Left ventricle myocardium superior (tissue), 1 donor: ENCODE results near the gene FAM83E. TPM values are rescaled to one million over a fixed set of nuclear protein-coding genes. Genes with fewer than 3 reads are reported as not detected.

Source experiments
- ATAC-seq: fragments of 200-7000 bp; cut with Tn5 transposase; one replicate; pipeline ENCODE4 v1.9.1; 2020; ENCODE audit warnings: mild to moderate bottlenecking, moderate library complexity
- DNase-seq: peaks from one replicate; pipeline ENCODE4 v3.0.0-alpha.2; 2020
- intact Hi-C: fragments of 100-400 bp; cut with micrococcal nuclease; formaldehyde crosslinking; loops from one replicate; pipeline ENCODE4 v1.11.0; 2022
- total RNA-seq: library from RNA; stranded (reverse); fragmentation: NEBNext Ultra II Directional; extraction: Animal tissue kit (Norgen Biotek cat#: 25700); gene quantifications from one replicate; pipeline ENCODE4 v1.2.1, GENCODE V29; 2021
- donor health status: DM: no; HTN: yes; CAD: no; lungs with severe emphysema.

The FAM83E gene
- total RNA-seq, 1 donor from 2014 or later, result not detected

DNA sequence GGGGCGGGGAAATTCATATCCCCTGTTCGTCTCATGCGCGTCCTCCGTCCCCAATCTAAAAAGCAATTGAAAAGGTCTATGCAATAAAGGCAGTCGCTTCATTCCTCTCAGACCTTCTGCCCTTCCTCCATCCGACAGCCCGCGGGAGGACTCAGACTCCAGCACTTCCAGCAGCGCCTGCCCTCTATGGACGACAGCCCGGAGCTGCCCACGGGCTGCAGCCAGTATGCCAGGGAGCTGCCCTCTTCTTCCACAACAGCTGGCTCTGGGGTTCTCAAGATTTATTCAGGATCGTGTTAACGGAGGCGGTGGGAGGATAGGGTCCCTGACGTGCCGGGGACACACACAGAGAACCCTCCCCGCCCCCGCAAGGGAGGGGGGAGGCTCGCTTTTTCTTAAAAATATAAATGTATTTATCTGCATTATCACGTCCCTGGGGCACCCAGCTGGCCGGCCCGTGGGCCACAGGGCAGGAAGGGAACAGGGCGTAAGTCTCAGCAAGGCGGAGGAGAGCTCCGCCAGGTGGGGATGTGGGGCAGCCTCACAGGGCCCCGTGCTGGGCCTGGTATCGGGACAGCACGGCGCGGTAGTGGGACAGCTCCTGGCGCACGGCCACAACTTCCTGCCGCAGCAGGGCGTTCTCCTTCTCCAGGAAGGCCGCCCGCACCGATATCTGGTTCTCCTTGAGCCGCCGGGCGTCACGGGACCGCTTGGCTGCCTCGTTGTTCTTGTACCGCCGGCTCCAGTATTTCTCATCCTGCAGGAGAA, 15.6 kb upstream of the FAM83E start:
- ATAC-seq (peak; percentile 24), DNase-seq (peak; percentile 90)
- intact Hi-C loops, result no loop called here

DNA sequence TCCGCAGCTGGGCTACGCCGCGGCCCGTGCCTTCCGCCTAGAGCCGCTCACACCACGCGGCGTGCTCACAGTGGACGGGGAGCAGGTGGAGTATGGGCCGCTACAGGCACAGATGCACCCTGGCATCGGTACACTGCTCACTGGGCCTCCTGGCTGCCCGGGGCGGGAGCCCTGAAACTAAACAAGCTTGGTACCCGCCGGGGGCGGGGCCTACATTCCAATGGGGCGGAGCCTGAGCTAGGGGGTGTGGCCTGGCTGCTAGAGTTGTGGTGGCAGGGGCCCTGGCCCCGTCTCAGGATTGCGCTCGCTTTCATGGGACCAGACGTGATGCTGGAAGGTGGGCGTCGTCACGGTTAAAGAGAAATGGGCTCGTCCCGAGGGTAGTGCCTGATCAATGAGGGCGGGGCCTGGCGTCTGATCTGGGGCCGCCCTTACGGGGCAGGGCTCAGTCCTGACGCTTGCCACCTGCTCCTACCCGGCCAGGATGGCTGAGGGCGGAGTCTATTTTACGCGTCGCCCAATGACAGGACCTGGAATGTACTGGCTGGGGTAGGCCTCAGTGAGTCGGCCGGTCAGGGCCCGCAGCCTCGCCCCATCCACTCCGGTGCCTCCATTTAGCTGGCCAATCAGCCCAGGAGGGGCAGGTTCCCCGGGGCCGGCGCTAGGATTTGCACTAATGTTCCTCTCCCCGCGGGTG, 14.9 kb upstream of the FAM83E start:
- ATAC-seq (peak; percentile 14), DNase-seq (peak; percentile 70)
- intact Hi-C loops, result no loop called here

DNA sequence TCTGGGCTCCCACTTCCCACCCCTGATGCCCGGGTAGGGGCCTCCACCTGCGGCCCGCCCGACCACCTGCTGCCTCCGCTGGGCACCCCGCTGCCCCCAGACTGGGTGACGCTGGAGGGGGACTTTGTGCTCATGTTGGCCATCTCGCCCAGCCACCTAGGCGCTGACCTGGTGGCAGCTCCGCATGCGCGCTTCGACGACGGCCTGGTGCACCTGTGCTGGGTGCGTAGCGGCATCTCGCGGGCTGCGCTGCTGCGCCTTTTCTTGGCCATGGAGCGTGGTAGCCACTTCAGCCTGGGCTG, 14.4 kb upstream of the FAM83E start:
- DNase-seq, result no peak
- intact Hi-C loops, result no loop called here
- no peak for ATAC-seq

DNA sequence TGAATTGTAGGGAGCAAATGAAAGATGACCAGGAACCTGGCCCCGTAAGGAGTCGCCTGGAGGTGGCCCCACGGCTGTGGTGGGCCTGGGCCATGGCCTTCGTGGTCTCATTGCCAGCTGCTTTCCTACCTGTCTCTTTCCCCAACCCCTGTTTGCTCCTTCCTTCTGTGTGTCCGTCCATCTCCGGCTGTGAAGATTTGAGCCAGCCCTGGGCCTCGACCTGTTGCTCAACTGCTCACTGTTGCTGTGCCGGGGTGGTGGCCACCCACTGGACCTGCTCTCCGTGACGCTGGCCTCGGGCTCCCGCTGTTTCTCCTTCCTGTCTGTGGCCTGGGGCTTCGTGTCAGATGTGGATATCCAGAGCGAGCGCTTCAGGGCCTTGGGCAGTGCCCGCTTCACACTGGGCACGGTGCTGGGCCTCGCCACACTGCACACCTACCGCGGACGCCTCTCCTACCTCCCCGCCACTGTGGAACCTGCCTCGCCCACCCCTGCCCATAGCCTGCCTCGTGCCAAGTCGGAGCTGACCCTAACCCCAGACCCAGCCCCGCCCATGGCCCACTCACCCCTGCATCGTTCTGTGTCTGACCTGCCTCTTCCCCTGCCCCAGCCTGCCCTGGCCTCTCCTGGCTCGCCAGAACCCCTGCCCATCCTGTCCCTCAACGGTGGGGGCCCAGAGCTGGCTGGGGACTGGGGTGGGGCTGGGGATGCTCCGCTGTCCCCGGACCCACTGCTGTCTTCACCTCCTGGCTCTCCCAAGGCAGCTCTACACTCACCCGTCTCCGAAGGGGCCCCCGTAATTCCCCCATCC, 13.8 kb upstream of the FAM83E start:
- DNase-seq, result no peak
- intact Hi-C loops, result no loop called here
- ATAC-seq, result no peak

DNA sequence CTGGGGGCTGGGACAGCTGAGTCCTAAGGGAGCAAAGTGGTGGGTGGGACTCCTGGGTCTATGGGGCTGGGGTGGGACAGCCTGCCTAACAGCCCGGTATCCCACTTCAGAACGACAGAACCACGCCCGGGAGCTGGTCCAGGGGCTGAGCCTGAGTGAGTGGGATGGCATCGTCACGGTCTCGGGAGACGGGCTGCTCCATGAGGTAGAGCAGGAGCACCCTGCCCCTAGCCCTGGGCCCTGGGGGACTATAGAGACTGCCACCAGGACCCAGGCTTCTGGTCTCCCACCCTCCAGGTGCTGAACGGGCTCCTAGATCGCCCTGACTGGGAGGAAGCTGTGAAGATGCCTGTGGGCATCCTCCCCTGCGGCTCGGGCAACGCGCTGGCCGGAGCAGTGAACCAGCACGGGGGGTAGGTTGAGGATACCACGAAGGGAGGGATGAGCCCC, 13.0 kb upstream of the FAM83E start:
- ATAC-seq (no peak), DNase-seq (no peak)

DNA sequence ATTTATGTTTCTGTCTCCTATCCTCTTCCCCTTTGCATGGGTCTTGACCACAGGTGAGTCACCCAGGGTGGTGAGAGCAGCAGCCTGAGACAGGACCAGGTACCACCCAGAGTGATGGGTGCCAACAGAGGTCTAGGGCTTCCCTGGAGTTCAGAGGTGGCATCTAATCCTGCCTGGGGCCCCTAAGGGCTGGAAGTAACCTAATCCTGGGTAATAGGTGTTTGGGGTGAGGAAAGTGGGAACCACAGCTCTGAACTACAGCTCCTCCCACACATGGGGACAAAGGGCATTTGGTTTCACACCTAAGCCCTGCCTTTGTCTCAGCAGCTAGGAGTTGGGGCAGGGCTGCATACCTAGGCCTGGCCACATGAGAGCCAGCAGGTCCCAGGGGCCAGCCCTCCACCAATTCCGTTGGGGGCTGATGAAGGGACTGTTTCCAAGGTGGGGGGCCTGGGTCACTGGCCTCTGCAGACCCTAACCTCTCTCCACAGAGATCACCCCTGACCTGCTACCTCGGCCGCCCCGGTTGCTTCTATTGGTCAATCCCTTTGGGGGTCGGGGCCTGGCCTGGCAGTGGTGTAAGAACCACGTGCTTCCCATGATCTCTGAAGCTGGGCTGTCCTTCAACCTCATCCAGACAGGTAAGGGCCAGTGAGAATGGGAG, 12.5 kb upstream of the FAM83E start:
- no peak for ATAC-seq
- no peak for DNase-seq
- intact Hi-C loops, result no loop called here

More for the DNA sequence above, 13.0 kb upstream of the FAM83E start:
- intact Hi-C loops, result no loop called here

DNA sequence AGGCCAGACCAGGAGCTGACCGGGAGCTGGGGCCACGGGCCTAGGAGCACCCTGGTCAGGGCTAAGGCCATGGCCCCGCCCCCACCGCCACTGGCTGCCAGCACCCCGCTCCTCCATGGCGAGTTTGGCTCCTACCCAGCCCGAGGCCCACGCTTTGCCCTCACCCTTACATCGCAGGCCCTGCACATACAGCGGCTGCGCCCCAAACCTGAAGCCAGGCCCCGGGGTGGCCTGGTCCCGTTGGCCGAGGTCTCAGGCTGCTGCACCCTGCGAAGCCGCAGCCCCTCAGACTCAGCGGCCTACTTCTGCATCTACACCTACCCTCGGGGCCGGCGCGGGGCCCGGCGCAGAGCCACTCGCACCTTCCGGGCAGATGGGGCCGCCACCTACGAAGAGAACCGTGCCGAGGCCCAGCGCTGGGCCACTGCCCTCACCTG, 11.0 kb upstream of the FAM83E start:
- no peak for ATAC-seq
- no peak for DNase-seq
- intact Hi-C loops, result no loop called here

DNA sequence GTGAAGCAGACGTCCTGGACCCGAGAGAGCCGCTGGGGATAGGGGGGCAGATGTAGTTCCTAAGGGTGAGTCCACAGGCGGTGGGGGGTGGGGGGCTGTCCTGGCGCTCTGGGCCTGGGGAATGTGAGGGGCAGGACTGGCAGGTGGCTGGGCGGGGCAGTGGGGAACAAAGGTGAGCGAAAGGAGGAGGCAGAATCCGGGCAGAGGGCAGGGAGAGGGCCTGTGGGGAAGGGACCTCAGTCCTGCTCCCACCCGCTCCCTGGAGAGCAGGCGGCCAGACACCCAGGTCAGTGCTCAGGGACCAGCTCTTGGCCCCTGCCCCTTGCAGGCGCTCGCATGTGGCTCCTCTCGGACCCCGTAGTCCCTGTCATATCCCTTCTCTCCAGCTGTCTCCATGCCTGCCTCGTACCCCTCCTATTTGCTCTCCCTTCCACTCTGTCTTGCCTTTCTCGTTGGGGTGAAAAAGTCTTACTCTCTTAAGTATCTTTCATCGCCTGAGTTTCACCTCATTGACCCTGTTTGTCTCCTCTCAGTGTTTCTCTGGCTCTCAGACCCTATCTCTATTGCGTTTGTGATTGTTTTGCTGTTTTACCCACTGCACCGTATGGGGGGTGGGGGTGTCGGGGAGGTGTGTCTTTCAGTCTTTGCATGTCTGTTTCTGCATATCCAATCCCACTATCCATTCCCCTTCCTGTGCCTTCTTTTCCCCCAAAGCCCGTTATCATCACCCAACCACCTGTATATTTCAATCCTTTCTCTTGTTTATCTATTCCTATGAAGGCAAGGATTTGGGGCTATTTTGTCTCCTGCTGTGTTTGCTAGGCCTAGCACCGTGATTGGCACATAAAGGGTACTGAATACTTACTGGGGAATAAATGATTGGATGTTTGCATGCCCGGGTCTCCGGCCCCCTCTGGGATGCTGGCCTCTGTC, 10.2 kb upstream of the FAM83E start:
- intact Hi-C loops, result no loop called here
- no peak for DNase-seq

DNA sequence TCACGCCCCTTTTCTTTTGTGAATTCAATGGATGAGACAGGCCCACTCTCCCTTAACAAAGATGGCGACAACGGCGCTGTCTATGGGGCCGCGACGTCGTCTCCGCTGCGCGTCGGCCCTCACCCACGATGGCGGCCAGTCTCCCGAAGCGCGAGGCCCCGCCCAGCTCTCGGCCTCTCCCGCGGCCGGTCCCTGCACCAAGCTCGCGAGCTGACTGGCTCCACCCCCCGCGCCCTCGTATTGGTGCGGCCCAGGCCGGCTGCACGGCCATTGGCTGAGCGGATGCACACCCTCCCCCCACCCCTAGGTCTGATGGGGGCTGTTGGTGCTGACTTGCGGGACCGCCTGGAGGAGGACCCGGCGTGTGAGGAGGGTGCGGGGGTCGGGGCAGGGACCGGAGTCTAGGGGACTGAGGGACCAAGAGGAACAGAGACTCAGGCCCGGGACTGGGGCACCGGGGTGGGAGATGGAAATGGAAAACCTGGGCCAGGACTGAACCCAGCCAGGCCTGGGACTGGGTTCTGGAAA, 9.3 kb upstream of the FAM83E start:
- ATAC-seq (peak; percentile 80), DNase-seq (peak; percentile 99)
- intact Hi-C loops, result no loop called here

More for the DNA sequence above, 10.2 kb upstream of the FAM83E start:
- no peak for ATAC-seq

DNA sequence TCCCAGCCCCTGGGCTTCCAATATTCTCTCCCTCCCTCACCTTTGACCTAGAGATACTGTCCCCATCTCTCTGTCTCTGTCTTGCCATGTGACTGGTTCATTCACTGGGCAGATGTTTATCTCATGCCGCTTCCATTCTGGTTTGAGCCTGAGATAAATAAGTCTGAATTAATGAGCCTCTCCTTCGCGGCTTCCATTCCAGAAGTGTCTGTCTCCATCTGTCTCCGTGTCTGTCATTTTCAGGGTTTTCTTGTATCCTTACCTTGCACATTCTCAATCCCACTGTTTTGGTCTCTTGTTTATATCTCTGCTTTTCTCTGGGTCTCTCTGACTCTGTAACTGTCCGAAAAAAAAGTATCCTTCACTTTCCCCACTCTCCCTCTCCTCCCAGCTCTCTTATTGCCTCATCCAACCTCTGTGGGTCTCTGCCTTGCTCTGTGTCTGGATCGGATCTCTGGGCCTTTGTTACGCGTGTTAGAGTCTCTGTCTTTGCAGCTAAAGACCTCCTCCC, 8.7 kb upstream of the FAM83E start:
- DNase-seq, result no peak
- no peak for ATAC-seq
- intact Hi-C loops, result no loop called here

DNA sequence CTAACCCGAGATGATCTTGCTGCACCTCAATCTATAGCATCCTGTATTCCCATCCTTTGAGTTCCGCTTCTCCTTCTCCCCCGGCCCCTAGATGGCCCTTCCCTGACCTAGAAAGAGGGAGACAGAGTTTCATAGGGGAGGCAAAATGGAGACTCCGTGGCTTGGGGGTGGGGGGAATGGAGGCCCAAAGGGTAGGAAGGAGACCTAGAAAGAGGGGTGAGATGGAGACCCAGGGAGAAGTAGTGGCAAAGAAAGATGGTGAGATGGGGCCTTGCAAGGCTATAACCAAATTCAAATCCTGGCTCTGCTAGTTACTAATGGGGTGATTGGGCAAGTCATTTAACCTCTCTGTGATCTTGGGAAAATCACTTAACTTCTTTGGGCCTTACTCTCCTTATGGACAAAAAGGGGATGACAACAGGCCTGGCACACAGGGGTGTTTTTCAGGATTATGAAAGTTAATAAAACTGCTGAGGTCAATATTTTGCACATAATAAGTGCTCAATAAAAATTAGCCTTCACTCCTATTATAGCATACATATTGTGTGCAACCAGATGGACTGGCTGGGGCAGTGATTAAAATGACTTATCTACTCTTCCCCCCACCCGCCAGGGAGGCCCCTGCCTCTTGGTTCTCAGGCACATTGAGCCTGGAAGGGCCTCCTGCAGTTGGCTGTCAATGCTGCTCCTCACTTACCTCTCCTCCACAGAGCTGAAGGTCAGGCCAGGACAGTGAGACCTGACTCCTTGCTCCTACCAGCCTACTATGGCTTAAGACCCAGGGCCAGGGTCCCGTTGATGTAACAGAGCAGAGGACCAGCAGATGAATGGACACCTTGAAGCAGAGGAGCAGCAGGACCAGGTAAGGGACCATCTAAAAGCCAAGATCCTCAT, 5.1 kb upstream of the FAM83E start:
- no peak for DNase-seq
- no peak for ATAC-seq
- intact Hi-C loops, result no loop called here

DNA sequence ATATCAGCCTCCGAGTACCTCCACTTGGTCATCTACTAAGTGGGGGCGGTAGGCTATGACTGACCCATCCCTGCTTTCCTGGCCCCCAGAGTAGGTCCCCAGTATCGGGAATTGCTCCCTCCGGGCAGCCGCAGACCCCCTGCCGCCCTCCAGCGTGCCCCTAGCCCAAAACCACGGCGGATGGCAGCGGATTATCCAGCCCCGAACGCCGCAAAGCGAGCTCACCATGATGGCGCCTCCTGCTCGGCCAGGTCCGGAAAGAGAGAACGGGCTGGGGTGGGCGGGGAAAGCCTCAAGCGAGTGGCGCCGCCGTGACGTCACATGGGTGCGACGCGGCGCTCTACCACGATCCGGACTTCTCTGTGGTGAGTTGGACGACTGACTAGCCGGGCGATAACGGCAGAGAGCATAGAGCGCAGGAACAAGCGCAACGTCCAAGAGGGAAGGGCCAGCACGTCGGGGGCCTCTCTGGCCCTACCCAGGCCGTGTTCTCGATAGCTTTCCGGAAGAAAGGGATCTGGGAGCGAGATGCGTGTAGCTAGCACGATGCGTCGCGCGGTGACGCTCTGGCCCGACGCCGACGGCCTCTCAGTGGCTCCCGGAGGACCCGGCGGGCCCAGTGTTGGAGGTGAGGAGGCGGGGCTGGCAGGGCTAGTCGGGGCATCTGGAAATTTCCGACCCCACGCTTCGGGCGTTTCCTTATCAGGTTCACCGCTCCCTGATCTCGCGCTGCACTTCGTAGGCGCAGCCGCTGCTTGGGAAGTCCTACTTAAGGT, 4.2 kb upstream of the FAM83E start, which contains the start of the genes RPL18 and SPHK2:
TSS of gene RPL18 (minus strand) at position 263 of the 776 bp plus-strand sequence. CDS start at position 228, 35 bp downstream.
TSS of gene SPHK2 (plus strand) at position 591 of the 776 bp plus-strand sequence. CDS start 1,009 bp downstream, outside the sequence.
- intact Hi-C loops, result no loop called here
- DNase-seq, result peak; percentile 99
- ATAC-seq, result peak; percentile 90

DNA sequence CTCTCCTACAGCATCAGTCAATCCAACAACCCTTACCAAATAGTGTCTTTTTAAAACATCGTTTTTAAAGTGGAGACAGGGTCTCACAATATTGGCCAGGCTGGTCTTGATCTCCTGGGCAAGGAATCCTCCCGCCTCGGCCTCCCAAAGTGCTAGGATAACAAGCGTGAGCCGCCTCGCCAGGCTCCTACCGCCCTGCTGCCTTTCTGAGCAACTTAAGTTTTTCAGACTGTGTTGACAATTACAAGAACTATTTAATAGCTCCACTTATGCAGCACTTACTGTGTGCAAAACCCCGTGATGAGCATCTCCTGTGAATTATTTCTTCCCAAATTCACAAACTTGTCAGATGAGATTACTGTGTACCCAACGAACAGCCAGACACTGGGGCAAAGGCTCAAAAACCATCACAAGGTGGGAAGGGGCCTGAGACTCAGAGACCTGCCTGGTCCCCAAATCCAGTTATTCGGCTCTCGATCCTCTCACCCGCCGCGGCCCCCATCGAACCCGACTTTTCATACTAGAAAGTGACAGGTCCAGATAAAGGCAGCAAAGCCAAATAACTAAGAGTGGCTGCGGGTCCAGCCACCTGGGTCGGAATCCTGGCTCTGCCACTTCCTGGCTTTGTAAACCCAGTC, 3.5 kb upstream of the FAM83E start:
- DNase-seq (no peak), ATAC-seq (no peak)
- intact Hi-C loops, result no loop called here

DNA sequence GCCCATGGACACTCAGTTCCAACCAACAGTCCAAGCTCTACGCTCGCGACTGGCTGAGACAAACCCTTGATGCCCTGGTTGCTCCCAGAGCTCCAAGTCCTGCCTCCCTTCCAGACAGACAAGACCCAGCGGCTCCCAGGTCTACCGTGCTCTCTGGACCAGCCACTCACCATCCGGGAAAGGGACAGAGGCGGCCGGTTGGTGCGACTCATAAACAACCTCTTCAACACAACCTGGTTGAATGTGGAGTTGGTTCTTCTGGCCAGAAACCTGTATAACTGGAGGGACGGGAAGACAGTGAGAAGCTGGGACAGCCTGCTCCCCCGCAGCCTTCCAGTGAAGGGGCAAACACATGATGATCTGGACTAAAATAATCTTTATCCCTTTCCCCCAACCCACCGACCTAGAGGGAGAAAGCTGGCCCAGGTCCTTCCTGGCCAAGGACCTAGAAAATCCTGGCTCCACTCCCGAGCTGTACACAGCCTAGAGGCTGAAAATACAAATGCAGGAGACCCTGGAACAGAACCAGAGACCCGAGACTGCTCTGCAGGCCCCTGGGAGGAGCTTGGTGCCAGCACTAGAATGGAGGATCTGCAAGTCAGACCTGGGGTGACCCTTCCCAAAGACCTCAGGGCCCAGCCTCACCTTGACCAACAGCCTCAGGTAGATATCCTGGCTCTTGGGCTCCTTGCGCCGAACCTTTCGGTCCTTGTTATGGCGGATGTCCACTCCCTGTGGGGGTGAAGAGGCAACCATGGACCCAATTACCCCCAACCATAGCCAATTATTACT, 2.5 kb upstream of the FAM83E start:
- no peak for ATAC-seq
- DNase-seq, result no peak
- intact Hi-C loops, result no loop called here
